Mammary epithelial cell (primary cell): Measurements from ENCODE around the gene SRPX2.

Source experiments
- EZH2 ChIP-seq: IDR thresholded peaks from 2 replicates; pipeline ENCODE4 v1.6.1; 2012; ENCODE audit warnings: low read length, inconsistent platforms, borderline replicate concordance
- TF ChIP-seq, protein P1 (sequence below), 2 donors: IDR thresholded peaks in 1 of 2; conservative IDR thresholded peaks in 1 of 2; 2 replicates each; pipeline ENCODE4 v1.5.1; 2011 to 2012; ENCODE audit warnings: inconsistent platforms in 2 of 2, low read length in 2 of 2, mild to moderate bottlenecking in 2 of 2, control low read depth in 1 of 2, low read depth in 1 of 2; ENCODE audit not compliant: insufficient read depth in 1 of 2; ENCODE audit errors: extremely low read depth in 1 of 2

DNA sequence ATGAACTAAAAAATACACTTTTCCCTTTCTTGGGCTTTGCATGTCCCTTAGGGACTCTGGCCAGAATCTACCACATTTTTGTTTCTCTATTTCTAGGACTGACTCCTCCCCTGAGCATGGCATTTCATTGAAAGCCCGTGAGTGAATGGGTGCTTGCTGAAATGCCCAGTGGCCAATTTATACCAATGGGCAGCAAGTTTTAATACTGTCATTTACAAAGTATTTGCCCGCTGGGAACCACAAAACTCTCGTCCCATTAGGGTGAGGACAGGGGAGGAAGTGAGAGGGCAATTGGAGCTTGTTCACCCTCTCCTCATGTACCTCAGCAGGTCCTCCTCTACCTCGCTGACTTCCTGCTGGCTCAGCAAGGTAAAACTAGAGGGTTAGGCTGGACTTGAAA is 1.1 kb downstream of the SRPX2 start:
- TF ChIP-seq, protein P1, sequence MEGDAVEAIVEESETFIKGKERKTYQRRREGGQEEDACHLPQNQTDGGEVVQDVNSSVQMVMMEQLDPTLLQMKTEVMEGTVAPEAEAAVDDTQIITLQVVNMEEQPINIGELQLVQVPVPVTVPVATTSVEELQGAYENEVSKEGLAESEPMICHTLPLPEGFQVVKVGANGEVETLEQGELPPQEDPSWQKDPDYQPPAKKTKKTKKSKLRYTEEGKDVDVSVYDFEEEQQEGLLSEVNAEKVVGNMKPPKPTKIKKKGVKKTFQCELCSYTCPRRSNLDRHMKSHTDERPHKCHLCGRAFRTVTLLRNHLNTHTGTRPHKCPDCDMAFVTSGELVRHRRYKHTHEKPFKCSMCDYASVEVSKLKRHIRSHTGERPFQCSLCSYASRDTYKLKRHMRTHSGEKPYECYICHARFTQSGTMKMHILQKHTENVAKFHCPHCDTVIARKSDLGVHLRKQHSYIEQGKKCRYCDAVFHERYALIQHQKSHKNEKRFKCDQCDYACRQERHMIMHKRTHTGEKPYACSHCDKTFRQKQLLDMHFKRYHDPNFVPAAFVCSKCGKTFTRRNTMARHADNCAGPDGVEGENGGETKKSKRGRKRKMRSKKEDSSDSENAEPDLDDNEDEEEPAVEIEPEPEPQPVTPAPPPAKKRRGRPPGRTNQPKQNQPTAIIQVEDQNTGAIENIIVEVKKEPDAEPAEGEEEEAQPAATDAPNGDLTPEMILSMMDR (conservative IDR thresholded peaks at IDR 0.05 in 1 of 2, IDR thresholded peaks at IDR 0.05 in 1 of 2; ENCODE audit: extremely low read depth in 1 of 2, insufficient read depth in 1 of 2, low read depth in 1 of 2, low read length in 2 of 2): no peak
- TF ChIP-seq EZH2: no peak
